ENCODE measurements around the gene PIGC. TPM values are rescaled to one million over a fixed set of nuclear protein-coding genes. Genes with fewer than 3 reads are reported as not detected.

PIGC gene
- total and polyA plus RNA-seq, 10 of the 15 experiments (the other 5 are each of a cell fraction or from before 2014, with no cell fraction given): 11.0 to 37.3 (median 19.6) TPM

DNA sequence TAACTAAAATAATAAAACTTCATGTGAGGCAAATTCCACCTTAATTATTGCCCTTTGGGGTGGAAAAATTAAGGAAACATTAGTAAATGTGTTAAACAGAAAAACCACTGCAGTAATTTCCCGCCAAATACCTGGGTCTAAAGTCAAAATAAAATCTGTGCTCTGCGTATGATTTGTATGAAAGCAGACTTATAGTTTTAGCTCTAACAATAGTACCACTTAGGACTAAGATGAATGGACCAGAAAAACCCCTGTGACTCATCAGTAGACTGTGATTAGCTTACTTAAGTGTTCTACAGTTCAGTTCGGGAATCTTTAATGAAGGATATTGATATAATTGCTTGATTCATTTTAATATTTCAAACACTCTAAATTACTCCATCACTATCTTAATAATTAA lies 46.6 kb downstream of the PIGC start (continued):
- TF ChIP-seq, protein P1, sequence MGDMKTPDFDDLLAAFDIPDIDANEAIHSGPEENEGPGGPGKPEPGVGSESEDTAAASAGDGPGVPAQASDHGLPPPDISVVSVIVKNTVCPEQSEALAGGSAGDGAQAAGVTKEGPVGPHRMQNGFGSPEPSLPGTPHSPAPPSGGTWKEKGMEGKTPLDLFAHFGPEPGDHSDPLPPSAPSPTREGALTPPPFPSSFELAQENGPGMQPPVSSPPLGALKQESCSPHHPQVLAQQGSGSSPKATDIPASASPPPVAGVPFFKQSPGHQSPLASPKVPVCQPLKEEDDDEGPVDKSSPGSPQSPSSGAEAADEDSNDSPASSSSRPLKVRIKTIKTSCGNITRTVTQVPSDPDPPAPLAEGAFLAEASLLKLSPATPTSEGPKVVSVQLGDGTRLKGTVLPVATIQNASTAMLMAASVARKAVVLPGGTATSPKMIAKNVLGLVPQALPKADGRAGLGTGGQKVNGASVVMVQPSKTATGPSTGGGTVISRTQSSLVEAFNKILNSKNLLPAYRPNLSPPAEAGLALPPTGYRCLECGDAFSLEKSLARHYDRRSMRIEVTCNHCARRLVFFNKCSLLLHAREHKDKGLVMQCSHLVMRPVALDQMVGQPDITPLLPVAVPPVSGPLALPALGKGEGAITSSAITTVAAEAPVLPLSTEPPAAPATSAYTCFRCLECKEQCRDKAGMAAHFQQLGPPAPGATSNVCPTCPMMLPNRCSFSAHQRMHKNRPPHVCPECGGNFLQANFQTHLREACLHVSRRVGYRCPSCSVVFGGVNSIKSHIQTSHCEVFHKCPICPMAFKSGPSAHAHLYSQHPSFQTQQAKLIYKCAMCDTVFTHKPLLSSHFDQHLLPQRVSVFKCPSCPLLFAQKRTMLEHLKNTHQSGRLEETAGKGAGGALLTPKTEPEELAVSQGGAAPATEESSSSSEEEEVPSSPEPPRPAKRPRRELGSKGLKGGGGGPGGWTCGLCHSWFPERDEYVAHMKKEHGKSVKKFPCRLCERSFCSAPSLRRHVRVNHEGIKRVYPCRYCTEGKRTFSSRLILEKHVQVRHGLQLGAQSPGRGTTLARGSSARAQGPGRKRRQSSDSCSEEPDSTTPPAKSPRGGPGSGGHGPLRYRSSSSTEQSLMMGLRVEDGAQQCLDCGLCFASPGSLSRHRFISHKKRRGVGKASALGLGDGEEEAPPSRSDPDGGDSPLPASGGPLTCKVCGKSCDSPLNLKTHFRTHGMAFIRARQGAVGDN (IDR thresholded peaks at IDR 0.05): no peak
- TF ChIP-seq POU2F2 (IDR thresholded peaks at IDR 0.05; ENCODE audit: borderline replicate concordance, low read depth, low read length) (no peak), ZBTB40 (IDR thresholded peaks at IDR 0.05; ENCODE audit: borderline replicate concordance) (no peak), HCFC1 (IDR thresholded peaks at IDR 0.05; ENCODE audit: low read length) (no peak), IKZF1 (conservative IDR thresholded peaks at IDR 0.05) (0 out of 2 replicates have a peak, but pooled peaks have one; percentile 34), TBL1XR1 (IDR thresholded peaks at IDR 0.05; ENCODE audit: low read depth, low read length) (no peak), PAX5 (IDR thresholded peaks at IDR 0.05; ENCODE audit: borderline replicate concordance, low read depth, low read length) (no peak), POLR2A (IDR thresholded peaks at IDR 0.05; ENCODE audit: low read depth, low read length) (no peak), HDGF (IDR thresholded peaks at IDR 0.05) (no peak), ZNF217 (IDR thresholded peaks at IDR 0.05) (peak; percentile 53; the same call in 1 of the 2 replicates), FOXM1 (IDR thresholded peaks at IDR 0.05; ENCODE audit: low read depth, low read length) (peak; percentile 81), RELA (IDR thresholded peaks at IDR 0.05; ENCODE audit: borderline replicate concordance, partially characterized antibody) (peak; percentile 73), ETV6 (conservative IDR thresholded peaks at IDR 0.05 in 1 of 2, IDR thresholded peaks at IDR 0.05 in 1 of 2; ENCODE audit: borderline replicate concordance in 1 of 2, low read depth in 1 of 2) (no peak), EED (IDR thresholded peaks at IDR 0.05; ENCODE audit: low read depth) (no peak), GABPA (IDR thresholded peaks at IDR 0.05; ENCODE audit: low read depth) (0 out of 2 replicates have a peak, but pooled peaks have one; percentile 20), ZBED1 (IDR thresholded peaks at IDR 0.05; ENCODE audit: borderline replicate concordance) (no peak), SMARCA5 (IDR thresholded peaks at IDR 0.05) (no peak)
- TF ChIP-seq, protein P2, sequence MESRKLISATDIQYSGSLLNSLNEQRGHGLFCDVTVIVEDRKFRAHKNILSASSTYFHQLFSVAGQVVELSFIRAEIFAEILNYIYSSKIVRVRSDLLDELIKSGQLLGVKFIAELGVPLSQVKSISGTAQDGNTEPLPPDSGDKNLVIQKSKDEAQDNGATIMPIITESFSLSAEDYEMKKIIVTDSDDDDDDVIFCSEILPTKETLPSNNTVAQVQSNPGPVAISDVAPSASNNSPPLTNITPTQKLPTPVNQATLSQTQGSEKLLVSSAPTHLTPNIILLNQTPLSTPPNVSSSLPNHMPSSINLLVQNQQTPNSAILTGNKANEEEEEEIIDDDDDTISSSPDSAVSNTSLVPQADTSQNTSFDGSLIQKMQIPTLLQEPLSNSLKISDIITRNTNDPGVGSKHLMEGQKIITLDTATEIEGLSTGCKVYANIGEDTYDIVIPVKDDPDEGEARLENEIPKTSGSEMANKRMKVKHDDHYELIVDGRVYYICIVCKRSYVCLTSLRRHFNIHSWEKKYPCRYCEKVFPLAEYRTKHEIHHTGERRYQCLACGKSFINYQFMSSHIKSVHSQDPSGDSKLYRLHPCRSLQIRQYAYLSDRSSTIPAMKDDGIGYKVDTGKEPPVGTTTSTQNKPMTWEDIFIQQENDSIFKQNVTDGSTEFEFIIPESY (IDR thresholded peaks at IDR 0.05): no peak
- TF ChIP-seq, protein P3, sequence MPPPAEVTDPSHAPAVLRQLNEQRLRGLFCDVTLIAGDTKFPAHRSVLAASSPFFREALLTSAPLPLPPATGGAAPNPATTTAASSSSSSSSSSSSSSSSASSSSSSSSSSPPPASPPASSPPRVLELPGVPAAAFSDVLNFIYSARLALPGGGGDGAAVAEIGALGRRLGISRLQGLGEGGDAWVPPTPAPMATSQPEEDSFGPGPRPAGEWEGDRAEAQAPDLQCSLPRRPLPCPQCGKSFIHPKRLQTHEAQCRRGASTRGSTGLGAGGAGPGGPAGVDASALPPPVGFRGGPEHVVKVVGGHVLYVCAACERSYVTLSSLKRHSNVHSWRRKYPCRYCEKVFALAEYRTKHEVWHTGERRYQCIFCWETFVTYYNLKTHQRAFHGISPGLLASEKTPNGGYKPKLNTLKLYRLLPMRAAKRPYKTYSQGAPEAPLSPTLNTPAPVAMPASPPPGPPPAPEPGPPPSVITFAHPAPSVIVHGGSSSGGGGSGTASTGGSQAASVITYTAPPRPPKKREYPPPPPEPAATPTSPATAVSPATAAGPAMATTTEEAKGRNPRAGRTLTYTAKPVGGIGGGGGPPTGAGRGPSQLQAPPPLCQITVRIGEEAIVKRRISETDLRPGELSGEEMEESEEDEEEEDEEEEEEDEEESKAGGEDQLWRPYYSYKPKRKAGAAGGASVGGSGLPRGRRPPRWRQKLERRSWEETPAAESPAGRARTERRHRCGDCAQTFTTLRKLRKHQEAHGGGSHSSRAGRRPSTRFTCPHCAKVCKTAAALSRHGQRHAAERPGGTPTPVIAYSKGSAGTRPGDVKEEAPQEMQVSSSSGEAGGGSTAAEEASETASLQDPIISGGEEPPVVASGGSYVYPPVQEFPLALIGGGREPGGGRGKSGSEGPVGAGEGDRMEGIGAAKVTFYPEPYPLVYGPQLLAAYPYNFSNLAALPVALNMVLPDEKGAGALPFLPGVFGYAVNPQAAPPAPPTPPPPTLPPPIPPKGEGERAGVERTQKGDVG (CRISPR knock-in tag; IDR thresholded peaks at IDR 0.05): no peak

Measured in GM12878 (cell line).